Measurements from ENCODE around the gene PPP2R1A. TPM values are rescaled to one million over a fixed set of nuclear protein-coding genes. Genes with fewer than 3 reads are reported as not detected.

PPP2R1A gene
- total and polyA plus RNA-seq, 2 donors (not counting 3 experiments of a cell fraction or from before 2014, with no cell fraction given), result 221 to 253 TPM

GRCh38 chr19:52170863-52171320, 19.0 kb upstream of the PPP2R1A start:
- peak; percentile 10 for DNase-seq (ENCODE audit: low read depth, low spot score)

GRCh38 chr19:52171321-52172169, 18.3 kb upstream of the PPP2R1A start, which contains the start of gene ZNF836:
ZNF836 (minus strand) TSS chr19:52171621; CDS start chr19:52168072, 3,549 bp downstream.
- TF ChIP-seq MAX (IDR thresholded peaks at IDR 0.05; ENCODE audit: insufficient read depth, insufficient read length) (no peak), POLR2A (IDR thresholded peaks at IDR 0.05; ENCODE audit: low read depth, low read length) (peak; percentile 55)
- BruUV-seq (replicated peaks), result TSS peak; percentile 80
- Histone ChIP-seq H4K20me1 (replicated peaks; ENCODE audit: control insufficient read depth, extremely low read depth, insufficient read depth, low read length) (no peaks in the 10 kb centered on the region), H3K4me2 (ENCODE audit: insufficient read depth, low read length) (peak within 1 kb of the TSS; percentile 86), H3K27me3 (ENCODE audit: control insufficient read depth in 2 of 2, insufficient read depth in 2 of 2, low read length in 2 of 2) (no peaks in the 10 kb centered on the region), H2AFZ (ENCODE audit: low read depth, low read length) (peak within 1 kb of the TSS; percentile 98), H3K9me3 (replicated peaks; ENCODE audit: control insufficient read depth, insufficient read depth, low read length) (no peaks in the 10 kb centered on the region), H3K9ac (replicated peaks; ENCODE audit: extremely low read depth, insufficient read depth, low read length) (peak within 1 kb of the TSS; percentile 85), H3K4me1 (ENCODE audit: control insufficient read depth, extremely low read depth, insufficient read depth, low read length) (peaks cover 4% of the 10 kb centered on the region), H3K27ac (ENCODE audit: insufficient read depth, low read depth, low read length) (peak within 1 kb of the TSS; percentile 22), H3K36me3 (ENCODE audit: control insufficient read depth in 2 of 2, extremely low read depth in 1 of 2, insufficient read depth in 2 of 2, low read length in 2 of 2) (peaks cover 0 to 5% of the 10 kb centered on the region in 2 experiments), H3K4me3 (replicated peaks in 1 of 3; ENCODE audit: insufficient read depth in 1 of 3, low read depth in 1 of 3, low read length in 3 of 3) (peak within 1 kb of the TSS; percentile 88 to 95 (median 93)), H3K79me2 (ENCODE audit: control insufficient read depth, insufficient read depth, low read length) (no peaks in the 10 kb centered on the region), H3K9me1 (replicated peaks; ENCODE audit: control insufficient read depth, extremely low read depth, insufficient read depth, low read length) (no peaks in the 10 kb centered on the region)
- DNase-seq (ENCODE audit: low read depth, low spot score) (peak; percentile 81), FAIRE-seq (peak; percentile 85)
- ChIA-PET CTCF (interaction anchor here (0.6 to 1.3 kb wide), 3 partner anchors 13 to 33 kb away, joined by 3 read pairs; no protein-coding TSS in a partner anchor), POLR2A (interaction anchor here (0.5 to 1.3 kb wide), 2 partner anchors 18 to 123 kb away, joined by 3 to 6 read pairs; partner anchors contain the start of genes PPP2R1A and ZNF432)
- dilution Hi-C loops (cut with MboI; ENCODE audit: extremely low pct_ligation_motif_present, low sequenced_read_pairs) (no loop called here), intact Hi-C loops (cut with micrococcal nuclease) (loop anchor here (1.0 kb wide), 2 partner anchors 18 to 32 kb away; partner anchors contain the start of gene ZNF616)

More at GRCh38 chr19:52170863-52171320, 19.0 kb upstream of the PPP2R1A start:
- ChIA-PET CTCF (interaction anchor here (0.6 to 1.3 kb wide), 3 partner anchors 14 to 33 kb away, joined by 3 read pairs; no protein-coding TSS in a partner anchor), POLR2A (interaction anchor here (0.5 kb wide), 1 partner anchor 122 kb away, joined by 3 read pairs; the partner anchor contains the start of gene ZNF432)
- Histone ChIP-seq H3K27ac (ENCODE audit: insufficient read depth, low read depth, low read length) (peak overlapping the region; percentile 22), H3K9me3 (replicated peaks; ENCODE audit: control insufficient read depth, insufficient read depth, low read length) (no peaks in the 10 kb centered on the region), H3K4me2 (ENCODE audit: insufficient read depth, low read length) (peak overlapping the region; percentile 86), H3K27me3 (ENCODE audit: control insufficient read depth in 2 of 2, insufficient read depth in 2 of 2, low read length in 2 of 2) (no peaks in the 10 kb centered on the region), H3K9ac (replicated peaks; ENCODE audit: extremely low read depth, insufficient read depth, low read length) (peak overlapping the region; percentile 85), H2AFZ (ENCODE audit: low read depth, low read length) (peak overlapping the region; percentile 98), H3K4me1 (ENCODE audit: control insufficient read depth, extremely low read depth, insufficient read depth, low read length) (peaks cover 4% of the 10 kb centered on the region), H3K36me3 (ENCODE audit: control insufficient read depth in 2 of 2, extremely low read depth in 1 of 2, insufficient read depth in 2 of 2, low read length in 2 of 2) (peaks cover 0 to 5% of the 10 kb centered on the region in 2 experiments), H3K4me3 (replicated peaks in 1 of 3; ENCODE audit: insufficient read depth in 1 of 3, low read depth in 1 of 3, low read length in 3 of 3) (peak overlapping the region; percentile 88 to 95 (median 93)), H3K79me2 (ENCODE audit: control insufficient read depth, insufficient read depth, low read length) (no peaks in the 10 kb centered on the region), H3K9me1 (replicated peaks; ENCODE audit: control insufficient read depth, extremely low read depth, insufficient read depth, low read length) (no peaks in the 10 kb centered on the region), H4K20me1 (replicated peaks; ENCODE audit: control insufficient read depth, extremely low read depth, insufficient read depth, low read length) (no peaks in the 10 kb centered on the region)
- no peak for FAIRE-seq
- TSS peak; percentile 76 for BruUV-seq (replicated peaks)
- intact Hi-C loops (cut with micrococcal nuclease), result loop anchor here (1.0 kb wide), 2 partner anchors 18 to 32 kb away; partner anchors contain the start of gene ZNF616
- dilution Hi-C loops (cut with MboI; ENCODE audit: extremely low pct_ligation_motif_present, low sequenced_read_pairs), result no loop called here
- TF ChIP-seq POLR2A (IDR thresholded peaks at IDR 0.05; ENCODE audit: low read depth, low read length), result no peak
